SK-N-SH (cell line): ENCODE results near the gene ZNF174.
A peak's percentile ranks its signal among the peaks of the same experiment; 100 is the strongest.

ENCODE experiments used
- FOSL2 ChIP-seq: IDR thresholded peaks from 2 replicates; pipeline ENCODE4 v1.4.0; 2012; ENCODE audit warnings: low read depth, mild to moderate bottlenecking, moderate library complexity, borderline replicate concordance
- FOXJ3 ChIP-seq: sonication (generic); formaldehyde crosslinking; IDR thresholded peaks from 2 replicates; pipeline ENCODE4 v1.5.1; 2020; ENCODE audit warnings: mild to moderate bottlenecking, missing genetic modification reagents
- GATA2 ChIP-seq: sonication (generic); formaldehyde crosslinking; IDR thresholded peaks from 2 replicates; pipeline ENCODE4 v1.5.0; 2020; ENCODE audit warnings: mild to moderate bottlenecking, missing genetic modification reagents
- PBX3 ChIP-seq: IDR thresholded peaks from 2 replicates; pipeline ENCODE4; 2012
- RAD21 ChIP-seq: IDR thresholded peaks from 2 replicates; pipeline ENCODE4 v1.6.1; 2012; ENCODE audit warnings: mild to moderate bottlenecking, low read length
- RFX5 ChIP-seq: IDR thresholded peaks from 2 replicates; pipeline ENCODE4 v1.6.1; 2012; ENCODE audit warnings: mild to moderate bottlenecking, improper control_type of control experiment, low read length
- SIN3A ChIP-seq: IDR thresholded peaks from 2 replicates; pipeline ENCODE4 v1.6.1; 2012; ENCODE audit warnings: low read depth, mild to moderate bottlenecking, low read length, moderate library complexity, borderline replicate concordance
- SMC3 ChIP-seq: IDR thresholded peaks from 2 replicates; pipeline ENCODE4 v1.6.1; 2012; ENCODE audit warnings: low read depth, low read length, improper control_type of control experiment
- TCF12 ChIP-seq: IDR thresholded peaks from 2 replicates; pipeline ENCODE4 v1.4.0; 2012
- YY1 ChIP-seq: IDR thresholded peaks from 2 replicates; pipeline ENCODE4 v1.4.0; 2012; ENCODE audit warnings: low read depth, mild to moderate bottlenecking
- TF ChIP-seq, protein P1 (sequence below): fragments of 200-600 bp; sonication (generic); IDR thresholded peaks from 2 replicates; pipeline ENCODE4 v1.6.1; 2017; ENCODE audit warnings: antibody characterized with exemption, mild to moderate bottlenecking, moderate library complexity
- TF ChIP-seq, protein P2 (sequence below): IDR thresholded peaks from 2 replicates; pipeline ENCODE4 v1.6.1; 2012; ENCODE audit warnings: mild to moderate bottlenecking, low read depth, low read length, moderate library complexity

- TF ChIP-seq RFX5 (no peak), SIN3A (0 out of 2 replicates have a peak, but pooled peaks have one; percentile 8), PBX3 (no peak), YY1 (no peak), FOXJ3 (CRISPR knock-in tag) (no peak), SMC3 (no peak), RAD21 (no peak), TCF12 (no peak), GATA2 (no peak), FOSL2 (no peak)
- TF ChIP-seq, protein P1, sequence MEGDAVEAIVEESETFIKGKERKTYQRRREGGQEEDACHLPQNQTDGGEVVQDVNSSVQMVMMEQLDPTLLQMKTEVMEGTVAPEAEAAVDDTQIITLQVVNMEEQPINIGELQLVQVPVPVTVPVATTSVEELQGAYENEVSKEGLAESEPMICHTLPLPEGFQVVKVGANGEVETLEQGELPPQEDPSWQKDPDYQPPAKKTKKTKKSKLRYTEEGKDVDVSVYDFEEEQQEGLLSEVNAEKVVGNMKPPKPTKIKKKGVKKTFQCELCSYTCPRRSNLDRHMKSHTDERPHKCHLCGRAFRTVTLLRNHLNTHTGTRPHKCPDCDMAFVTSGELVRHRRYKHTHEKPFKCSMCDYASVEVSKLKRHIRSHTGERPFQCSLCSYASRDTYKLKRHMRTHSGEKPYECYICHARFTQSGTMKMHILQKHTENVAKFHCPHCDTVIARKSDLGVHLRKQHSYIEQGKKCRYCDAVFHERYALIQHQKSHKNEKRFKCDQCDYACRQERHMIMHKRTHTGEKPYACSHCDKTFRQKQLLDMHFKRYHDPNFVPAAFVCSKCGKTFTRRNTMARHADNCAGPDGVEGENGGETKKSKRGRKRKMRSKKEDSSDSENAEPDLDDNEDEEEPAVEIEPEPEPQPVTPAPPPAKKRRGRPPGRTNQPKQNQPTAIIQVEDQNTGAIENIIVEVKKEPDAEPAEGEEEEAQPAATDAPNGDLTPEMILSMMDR, result no peak
- TF ChIP-seq, protein P2, sequence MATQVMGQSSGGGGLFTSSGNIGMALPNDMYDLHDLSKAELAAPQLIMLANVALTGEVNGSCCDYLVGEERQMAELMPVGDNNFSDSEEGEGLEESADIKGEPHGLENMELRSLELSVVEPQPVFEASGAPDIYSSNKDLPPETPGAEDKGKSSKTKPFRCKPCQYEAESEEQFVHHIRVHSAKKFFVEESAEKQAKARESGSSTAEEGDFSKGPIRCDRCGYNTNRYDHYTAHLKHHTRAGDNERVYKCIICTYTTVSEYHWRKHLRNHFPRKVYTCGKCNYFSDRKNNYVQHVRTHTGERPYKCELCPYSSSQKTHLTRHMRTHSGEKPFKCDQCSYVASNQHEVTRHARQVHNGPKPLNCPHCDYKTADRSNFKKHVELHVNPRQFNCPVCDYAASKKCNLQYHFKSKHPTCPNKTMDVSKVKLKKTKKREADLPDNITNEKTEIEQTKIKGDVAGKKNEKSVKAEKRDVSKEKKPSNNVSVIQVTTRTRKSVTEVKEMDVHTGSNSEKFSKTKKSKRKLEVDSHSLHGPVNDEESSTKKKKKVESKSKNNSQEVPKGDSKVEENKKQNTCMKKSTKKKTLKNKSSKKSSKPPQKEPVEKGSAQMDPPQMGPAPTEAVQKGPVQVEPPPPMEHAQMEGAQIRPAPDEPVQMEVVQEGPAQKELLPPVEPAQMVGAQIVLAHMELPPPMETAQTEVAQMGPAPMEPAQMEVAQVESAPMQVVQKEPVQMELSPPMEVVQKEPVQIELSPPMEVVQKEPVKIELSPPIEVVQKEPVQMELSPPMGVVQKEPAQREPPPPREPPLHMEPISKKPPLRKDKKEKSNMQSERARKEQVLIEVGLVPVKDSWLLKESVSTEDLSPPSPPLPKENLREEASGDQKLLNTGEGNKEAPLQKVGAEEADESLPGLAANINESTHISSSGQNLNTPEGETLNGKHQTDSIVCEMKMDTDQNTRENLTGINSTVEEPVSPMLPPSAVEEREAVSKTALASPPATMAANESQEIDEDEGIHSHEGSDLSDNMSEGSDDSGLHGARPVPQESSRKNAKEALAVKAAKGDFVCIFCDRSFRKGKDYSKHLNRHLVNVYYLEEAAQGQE, result no peak
Measured at GRCh38 chr16:3458278-3458851, 57.4 kb downstream of the ZNF174 start.
